ENCODE data around the gene WRAP73. TPM values are rescaled to one million over a fixed set of nuclear protein-coding genes. Genes with fewer than 3 reads are reported as not detected.

WRAP73 gene
- total RNA-seq, 3 donors from 2014 or later: 19.3 to 23.6 (median 20.2) TPM

DNA sequence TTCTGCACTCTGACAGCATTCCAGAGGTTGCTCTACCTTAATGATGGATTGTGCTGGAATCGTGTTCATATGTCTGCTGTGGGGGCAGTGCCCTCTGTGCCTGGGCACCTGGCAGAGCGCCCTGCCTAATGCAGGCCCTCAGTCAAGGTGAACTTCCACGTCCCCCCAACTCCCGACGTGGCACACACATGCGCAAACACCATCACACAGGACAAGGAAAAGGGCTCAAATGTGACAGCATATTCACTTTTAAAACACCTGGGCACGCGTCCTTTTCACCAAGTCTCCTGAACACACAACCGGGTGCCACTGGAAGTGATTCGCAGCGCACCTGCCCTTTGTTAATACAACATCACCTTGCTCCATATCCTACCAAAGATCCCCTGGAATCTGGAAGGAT lies 13.4 kb downstream of the WRAP73 start:
- intact Hi-C loops (cut with DNase I; ENCODE audit: low total_unique reads): no loop called here
- TF ChIP-seq POLR2AphosphoS5 (IDR thresholded peaks at IDR 0.05) (no peak), POLR2A (IDR thresholded peaks at IDR 0.05) (no peak)
- TF ChIP-seq, protein P1, sequence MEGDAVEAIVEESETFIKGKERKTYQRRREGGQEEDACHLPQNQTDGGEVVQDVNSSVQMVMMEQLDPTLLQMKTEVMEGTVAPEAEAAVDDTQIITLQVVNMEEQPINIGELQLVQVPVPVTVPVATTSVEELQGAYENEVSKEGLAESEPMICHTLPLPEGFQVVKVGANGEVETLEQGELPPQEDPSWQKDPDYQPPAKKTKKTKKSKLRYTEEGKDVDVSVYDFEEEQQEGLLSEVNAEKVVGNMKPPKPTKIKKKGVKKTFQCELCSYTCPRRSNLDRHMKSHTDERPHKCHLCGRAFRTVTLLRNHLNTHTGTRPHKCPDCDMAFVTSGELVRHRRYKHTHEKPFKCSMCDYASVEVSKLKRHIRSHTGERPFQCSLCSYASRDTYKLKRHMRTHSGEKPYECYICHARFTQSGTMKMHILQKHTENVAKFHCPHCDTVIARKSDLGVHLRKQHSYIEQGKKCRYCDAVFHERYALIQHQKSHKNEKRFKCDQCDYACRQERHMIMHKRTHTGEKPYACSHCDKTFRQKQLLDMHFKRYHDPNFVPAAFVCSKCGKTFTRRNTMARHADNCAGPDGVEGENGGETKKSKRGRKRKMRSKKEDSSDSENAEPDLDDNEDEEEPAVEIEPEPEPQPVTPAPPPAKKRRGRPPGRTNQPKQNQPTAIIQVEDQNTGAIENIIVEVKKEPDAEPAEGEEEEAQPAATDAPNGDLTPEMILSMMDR (IDR thresholded peaks at IDR 0.05): no peak
- no peaks in the 10 kb centered on the region for H3K36me3 ChIP-seq

DNA sequence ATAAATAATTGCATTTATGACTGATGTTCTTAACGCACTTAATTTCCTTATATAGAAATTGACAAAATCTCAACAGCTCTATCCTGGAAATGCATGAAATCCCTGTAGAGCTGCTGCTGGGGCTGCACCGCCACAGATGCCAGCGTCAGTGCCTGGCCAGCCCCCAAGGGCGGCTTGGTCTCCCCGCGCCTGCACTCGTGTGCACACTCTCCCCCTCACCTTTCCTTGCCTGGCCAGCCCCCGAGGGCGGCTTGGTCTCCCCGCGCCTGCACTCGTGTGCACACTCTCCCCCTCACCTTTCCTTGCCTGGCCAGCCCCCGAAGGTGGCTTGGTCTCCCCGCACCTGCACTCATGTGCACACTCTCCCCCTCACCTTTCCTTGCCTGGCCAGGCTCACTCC lies 13.8 kb downstream of the WRAP73 start:
- intact Hi-C loops (cut with DNase I; ENCODE audit: low total_unique reads): no loop called here
- H3K36me3 ChIP-seq: no peaks in the 10 kb centered on the region
- no peaks in the 10 kb centered on the region for H3K4me1 ChIP-seq
- TF ChIP-seq POLR2A (IDR thresholded peaks at IDR 0.05) (no peak), POLR2AphosphoS5 (IDR thresholded peaks at IDR 0.05) (no peak)
- TF ChIP-seq, protein P1 (IDR thresholded peaks at IDR 0.05): no peak
- no peaks in the 10 kb centered on the region for H3K27me3 ChIP-seq
- no peak overlapping the region for H3K27ac ChIP-seq
- DNase-seq (ENCODE audit: low spot score in 2 of 2): no peak
- no peak overlapping the region for H3K4me3 ChIP-seq
- H3K9me3 ChIP-seq: no peaks in the 10 kb centered on the region

More for the DNA sequence above, 13.4 kb downstream of the WRAP73 start:
- DNase-seq (ENCODE audit: low spot score in 2 of 2): peak in 1 of 2 donors; percentile 43
- Histone ChIP-seq H3K4me1 (no peaks in the 10 kb centered on the region), H3K27ac (no peak overlapping the region), H3K9me3 (no peaks in the 10 kb centered on the region), H3K4me3 (no peak overlapping the region), H3K27me3 (no peaks in the 10 kb centered on the region)

DNA sequence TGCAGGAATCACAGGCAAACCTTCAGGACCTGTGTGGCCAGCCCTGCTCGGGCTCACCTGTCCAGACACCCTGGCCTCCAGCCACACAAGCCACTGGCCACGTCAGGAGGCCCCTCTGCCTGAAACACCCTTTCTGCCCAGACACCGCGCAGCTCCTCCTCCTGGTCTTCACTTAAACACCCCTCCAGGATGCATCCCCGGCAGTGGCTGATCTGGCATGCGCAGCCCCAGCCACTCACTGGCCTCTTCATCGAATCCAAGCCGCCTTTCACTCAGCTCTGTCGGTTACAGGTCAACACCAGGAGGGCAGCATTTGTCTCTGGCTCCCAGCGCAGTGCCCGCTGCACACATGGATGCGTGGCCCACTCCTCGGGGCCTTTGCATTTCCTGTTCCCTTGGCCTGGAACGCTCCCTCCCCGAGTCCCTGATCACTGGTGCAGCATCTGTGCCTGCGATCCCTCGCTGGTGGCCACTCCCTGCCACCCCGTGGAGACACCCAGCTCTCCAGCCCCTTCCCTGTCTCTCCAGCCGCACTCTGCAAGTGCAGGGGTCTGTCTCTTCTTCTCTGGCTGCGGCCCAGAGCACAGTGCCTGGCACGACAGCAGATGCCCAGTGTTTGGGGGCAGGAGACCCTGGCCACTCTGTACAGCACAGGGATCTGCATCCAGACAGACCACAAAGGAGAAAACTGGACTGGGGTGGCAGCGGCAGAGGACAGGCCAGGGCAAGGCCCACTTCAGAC lies 15.7 kb downstream of the WRAP73 start:
- H3K27me3 ChIP-seq: no peaks in the 10 kb centered on the region
- no peaks in the 10 kb centered on the region for H3K4me1 ChIP-seq
- no peaks in the 10 kb centered on the region for H3K9me3 ChIP-seq
- H3K36me3 ChIP-seq: no peaks in the 10 kb centered on the region
- TF ChIP-seq POLR2A (IDR thresholded peaks at IDR 0.05) (no peak), POLR2AphosphoS5 (IDR thresholded peaks at IDR 0.05) (no peak)
- TF ChIP-seq, protein P1 (IDR thresholded peaks at IDR 0.05): no peak
- no peak overlapping the region for H3K27ac ChIP-seq
- no peak overlapping the region for H3K4me3 ChIP-seq
- intact Hi-C loops (cut with DNase I; ENCODE audit: low total_unique reads): no loop called here
- no peak for DNase-seq (ENCODE audit: low spot score in 2 of 2)

DNA sequence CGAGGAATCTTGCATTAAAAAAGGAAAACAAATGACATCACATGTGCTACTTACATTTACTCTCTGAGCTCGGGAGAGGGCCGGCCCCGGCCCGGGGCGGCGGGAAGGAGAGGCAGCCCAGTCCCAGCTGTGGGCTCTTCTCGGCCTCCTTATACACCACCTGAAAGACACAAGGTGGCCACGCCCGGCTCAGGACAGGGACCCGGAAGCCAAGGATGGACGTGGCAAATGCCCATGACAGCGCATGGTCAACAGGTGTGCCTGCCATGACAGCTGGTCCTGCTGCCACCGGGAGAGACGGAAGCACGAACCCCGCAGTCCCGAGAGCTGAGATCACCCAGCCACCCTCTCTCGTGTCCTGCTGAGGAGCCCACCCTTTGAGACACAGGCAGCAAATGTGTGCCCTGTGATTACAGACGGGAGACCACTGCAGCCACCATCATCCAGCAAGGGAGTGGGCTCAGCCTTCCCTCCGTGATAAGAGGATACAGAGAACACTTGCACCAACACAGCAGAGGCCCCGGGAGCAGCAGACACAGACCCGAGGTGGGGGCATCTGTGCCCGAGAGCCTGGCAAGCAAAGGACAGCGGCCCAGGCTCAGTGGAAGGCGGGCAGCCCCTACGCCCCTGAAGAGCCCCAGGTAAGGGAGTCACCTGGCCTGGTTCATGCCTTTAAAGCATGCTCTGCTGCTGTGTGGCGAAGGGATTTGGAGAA lies 16.4 kb downstream of the WRAP73 start:
- no peaks in the 10 kb centered on the region for H3K9me3 ChIP-seq
- H3K27ac ChIP-seq: no peak overlapping the region
- no peaks in the 10 kb centered on the region for H3K27me3 ChIP-seq
- no peaks in the 10 kb centered on the region for H3K36me3 ChIP-seq
- DNase-seq (ENCODE audit: low spot score in 2 of 2): no peak
- intact Hi-C loops (cut with DNase I; ENCODE audit: low total_unique reads): no loop called here
- TF ChIP-seq POLR2A (IDR thresholded peaks at IDR 0.05): no peak
- TF ChIP-seq, protein P1 (IDR thresholded peaks at IDR 0.05): no peak
- no peaks in the 10 kb centered on the region for H3K4me1 ChIP-seq
- H3K4me3 ChIP-seq: no peak overlapping the region

DNA sequence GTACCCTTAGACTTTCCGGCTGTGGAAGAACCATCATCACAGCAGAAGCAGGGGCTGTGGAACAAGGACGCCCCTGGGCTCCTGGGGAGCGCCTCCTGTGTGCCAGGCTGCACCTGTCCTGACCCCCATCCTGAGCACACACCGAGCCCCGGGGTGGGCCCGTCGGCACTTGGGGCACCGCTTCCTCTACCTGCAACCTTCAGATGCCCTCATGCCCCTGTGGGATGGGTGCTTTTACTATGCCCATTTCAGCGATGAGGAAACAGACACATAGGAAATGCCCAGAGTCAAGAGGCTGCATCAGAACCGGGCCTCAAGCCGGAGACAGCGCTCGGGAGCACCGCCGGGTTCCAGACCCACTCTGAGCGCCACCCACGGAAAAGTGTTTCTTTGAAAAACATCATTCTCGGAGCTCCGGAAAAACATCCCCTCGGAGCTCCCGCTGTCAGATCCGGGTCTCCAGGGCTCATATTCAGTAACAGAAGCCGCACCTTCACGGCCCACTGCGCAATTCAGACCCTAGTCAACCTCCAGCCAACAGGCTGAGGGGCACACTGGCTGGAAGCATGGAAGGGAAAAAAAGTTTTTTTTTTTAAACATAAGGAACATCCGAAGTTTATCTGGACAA lies 17.1 kb downstream of the WRAP73 start:
- Histone ChIP-seq H3K9me3 (no peaks in the 10 kb centered on the region), H3K36me3 (peaks cover 3% of the 10 kb centered on the region), H3K4me3 (no peak overlapping the region), H3K27ac (no peak overlapping the region), H3K27me3 (no peaks in the 10 kb centered on the region), H3K4me1 (no peaks in the 10 kb centered on the region)
- TF ChIP-seq, protein P1 (IDR thresholded peaks at IDR 0.05): no peak
- TF ChIP-seq POLR2A (IDR thresholded peaks at IDR 0.05): no peak
- no peak for TF ChIP-seq POLR2AphosphoS5 (IDR thresholded peaks at IDR 0.05)
- intact Hi-C loops (cut with DNase I; ENCODE audit: low total_unique reads): no loop called here
- DNase-seq (ENCODE audit: low spot score in 2 of 2): no peak
